Measurements from ENCODE around the gene EPDR1.

DNA sequence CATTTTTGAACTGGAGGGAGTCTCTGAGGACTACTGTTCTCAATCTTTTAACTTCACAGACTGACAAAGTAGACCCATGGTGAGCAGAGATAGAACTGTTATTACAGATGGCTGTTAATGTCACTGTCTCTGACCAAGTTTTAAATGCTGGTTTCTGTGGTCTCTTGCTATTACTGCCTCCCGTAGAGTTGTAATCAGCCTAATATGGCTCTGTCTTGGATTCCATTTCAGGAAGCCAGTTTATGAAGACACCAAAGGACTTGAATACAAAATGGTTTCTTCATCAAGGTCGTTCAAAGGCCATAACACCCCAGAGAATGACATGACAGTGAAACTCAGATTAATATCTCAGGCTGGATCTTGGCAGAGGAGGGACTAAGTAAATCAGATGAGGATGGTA, 7.7 kb upstream of the EPDR1 start:
- TF ChIP-seq POLR2A (IDR thresholded peaks at IDR 0.05; ENCODE audit: low read length) (no peak), GATA1 (IDR thresholded peaks at IDR 0.05; ENCODE audit: low read depth, low read length) (no peak)

All from erythroblast (primary cell).